H1 (cell line): ENCODE measurements around the gene BIN2. TPM values are rescaled to one million over a fixed set of nuclear protein-coding genes. Genes with fewer than 3 reads are reported as not detected.

Source experiments
- CTCF ChIA-PET: fragments of 300-600 bp; sonication (Branson Sonifier 250); formaldehyde crosslinking; loops from one replicate; lab custom pipeline; 2021; ENCODE audit not compliant: partially characterized antibody; lab: Charles Lee
- POLR2A ChIA-PET: fragments of 300-600 bp; sonication (Branson Sonifier 250); formaldehyde crosslinking; loops from one replicate; lab custom pipeline; 2021; ENCODE audit warnings: inconsistent platforms; ENCODE audit not compliant: partially characterized antibody; lab: Charles Lee
- DNase-seq, 2 experiments: peaks; one replicate each; pipeline versions ENCODE4 v3.0.0 to v3.0.0-alpha.2; 2010 to 2022; ENCODE audit warnings: low spot score in 2 of 2, low read depth in 1 of 2, mixed read lengths in 1 of 2
- FAIRE-seq: peaks from 2 replicates; lab custom pipeline; 2011; peaks lifted over from hg19 to GRCh38; lab: Jason Lieb, UNC
- H2AFZ ChIP-seq: 2 replicates; pipeline ENCODE4 v1.8.1; 2012; ENCODE audit warnings: low read length, inconsistent platforms
- H2AK5ac ChIP-seq: 2 replicates; pipeline ENCODE4 v1.6.1; 2013; ENCODE audit warnings: low read depth, low read length
- H2BK120ac ChIP-seq: replicated peaks from 2 replicates; pipeline ENCODE3; 2013; ENCODE audit warnings: low read depth, low read length, inconsistent platforms
- H2BK12ac ChIP-seq: 2 replicates; pipeline ENCODE4 v1.6.1; 2013; ENCODE audit warnings: low read depth, low read length
- H2BK15ac ChIP-seq: 2 replicates; pipeline ENCODE4 v1.6.1; 2013; ENCODE audit warnings: low read length
- H2BK20ac ChIP-seq: 2 replicates; pipeline ENCODE4 v1.6.1; 2013; ENCODE audit warnings: low read length
- H2BK5ac ChIP-seq: 2 replicates; pipeline ENCODE4 v1.6.1; 2013; ENCODE audit warnings: low read depth, low read length
- H3K14ac ChIP-seq: 2 replicates; pipeline ENCODE4 v1.6.1; 2013; ENCODE audit warnings: inconsistent platforms; ENCODE audit not compliant: insufficient read length
- H3K18ac ChIP-seq: 2 replicates; pipeline ENCODE4 v1.6.1; 2013; ENCODE audit warnings: low read length; ENCODE audit errors: extremely low read depth
- H3K23ac ChIP-seq: 2 replicates; pipeline ENCODE4 v1.6.1; 2013; ENCODE audit warnings: inconsistent platforms; ENCODE audit not compliant: insufficient read length
- H3K23me2 ChIP-seq: 2 replicates; pipeline ENCODE4 v1.6.1; 2013; ENCODE audit warnings: low read depth, low read length
- H3K27ac ChIP-seq: 2 replicates; pipeline ENCODE4 v1.6.1; 2011; ENCODE audit warnings: low read depth, low read length, inconsistent platforms
- H3K27me3 ChIP-seq, 4 experiments: replicated peaks in 1 of 4; 1 replicate in 1 of 4; 2 replicates in 3 of 4; pipeline versions ENCODE4 v1.6.1 to v1.8.1; 2011 to 2013; ENCODE audit warnings: low read length in 3 of 4, mild to moderate bottlenecking in 3 of 4, inconsistent platforms in 2 of 4, mixed read lengths in 2 of 4, moderate library complexity in 1 of 4; ENCODE audit not compliant: control insufficient read depth in 3 of 4, insufficient read depth in 3 of 4; ENCODE audit errors: extremely low read depth in 1 of 4
- H3K36me3 ChIP-seq, 4 experiments: 2 replicates each; pipeline versions ENCODE4 v1.6.1 to v1.8.1; 2011 to 2013; ENCODE audit warnings: mild to moderate bottlenecking in 4 of 4, low read length in 3 of 4, moderate library complexity in 2 of 4, control low read depth in 1 of 4, inconsistent platforms in 1 of 4; ENCODE audit not compliant: insufficient read depth in 4 of 4, control insufficient read depth in 2 of 4
- H3K4ac ChIP-seq: replicated peaks from 2 replicates; pipeline ENCODE3; 2013; ENCODE audit warnings: low read length, low read depth, mixed read lengths, inconsistent platforms; ENCODE audit not compliant: insufficient read length
- H3K4me1 ChIP-seq, 4 experiments: replicated peaks in 1 of 4; 1 replicate in 1 of 4; 2 replicates in 3 of 4; pipeline versions ENCODE4 v1.6.1 to v1.8.1; 2011 to 2013; ENCODE audit warnings: low read length in 3 of 4, inconsistent platforms in 2 of 4, mixed read lengths in 1 of 4; ENCODE audit not compliant: insufficient read depth in 4 of 4, control insufficient read depth in 3 of 4
- H3K4me2 ChIP-seq, 2 experiments: 2 replicates each; pipeline versions ENCODE4 v1.6.1 to v1.8.1; 2011 to 2013; ENCODE audit warnings: low read depth in 2 of 2, low read length in 2 of 2, control low read depth in 1 of 2, inconsistent platforms in 1 of 2, mild to moderate bottlenecking in 1 of 2; ENCODE audit not compliant: insufficient read depth in 1 of 2
- H3K4me3 ChIP-seq, 4 experiments: fragments of 200-600, 300-600 bp in 1 of 4; sonication (generic), shearing (Covaris generic), sonication (Bioruptor Twin) in 1 of 4; 2 replicates each; pipeline versions ENCODE4 v1.5.1 to v1.8.1; 2011 to 2016; ENCODE audit warnings: low read length in 4 of 4, low read depth in 3 of 4, control low read depth in 2 of 4, inconsistent platforms in 2 of 4, mild to moderate bottlenecking in 2 of 4, mixed read lengths in 1 of 4, moderate library complexity in 1 of 4; ENCODE audit not compliant: insufficient read depth in 2 of 4; ENCODE audit errors: extremely low read depth in 1 of 4
- H3K56ac ChIP-seq: replicated peaks from 2 replicates; pipeline ENCODE3; 2013; ENCODE audit warnings: low read depth, mild to moderate bottlenecking, mixed read lengths, low read length, inconsistent platforms; ENCODE audit not compliant: insufficient read length
- H3K79me1 ChIP-seq: 2 replicates; pipeline ENCODE4 v1.6.1; 2013; ENCODE audit warnings: low read depth, low read length, control low read depth
- H3K79me2 ChIP-seq, 2 experiments: 2 replicates each; pipeline versions ENCODE4 v1.6.1 to v1.8.1; 2012 to 2013; ENCODE audit warnings: low read length in 2 of 2, mild to moderate bottlenecking in 2 of 2, inconsistent platforms in 1 of 2; ENCODE audit not compliant: insufficient read depth in 2 of 2, control insufficient read depth in 1 of 2
- H3K9ac ChIP-seq, 4 experiments: replicated peaks in 1 of 4; 1 replicate in 1 of 4; 2 replicates in 3 of 4; pipeline versions ENCODE4 v1.6.1 to v1.8.1; 2011 to 2013; ENCODE audit warnings: low read depth in 3 of 4, low read length in 3 of 4, control low read depth in 2 of 4, mild to moderate bottlenecking in 2 of 4, moderate library complexity in 2 of 4, inconsistent platforms in 1 of 4; ENCODE audit errors: extremely low read depth in 1 of 4
- H3K9me3 ChIP-seq, 2 experiments: 2 replicates each; pipeline versions ENCODE4 v1.6.1 to v1.8.1; 2012 to 2013; ENCODE audit warnings: mild to moderate bottlenecking in 2 of 2, moderate library complexity in 2 of 2, control low read depth in 1 of 2, inconsistent platforms in 1 of 2, low read depth in 1 of 2, low read length in 1 of 2, mixed read lengths in 1 of 2; ENCODE audit not compliant: insufficient read depth in 2 of 2
- H4K20me1 ChIP-seq, 2 experiments: replicated peaks in 1 of 2; 2 replicates each; pipeline versions ENCODE3 to v1.8.1; 2011 to 2013; ENCODE audit warnings: inconsistent platforms in 2 of 2, low read length in 2 of 2, mild to moderate bottlenecking in 1 of 2; ENCODE audit not compliant: insufficient read depth in 2 of 2, control insufficient read depth in 1 of 2
- H4K5ac ChIP-seq: 2 replicates; pipeline ENCODE4 v1.6.1; 2013; ENCODE audit warnings: low read length, low read depth, mixed read lengths, inconsistent platforms; ENCODE audit not compliant: insufficient read length
- H4K8ac ChIP-seq: 2 replicates; pipeline ENCODE4 v1.8.0; 2013; ENCODE audit warnings: mild to moderate bottlenecking, moderate library complexity, low read length, inconsistent platforms; ENCODE audit not compliant: insufficient read depth; ENCODE audit errors: extremely low read depth
- H4K91ac ChIP-seq: replicated peaks from 2 replicates; pipeline ENCODE3; 2013; ENCODE audit warnings: low read length, mixed read lengths, inconsistent platforms; ENCODE audit not compliant: insufficient read length
- CEBPB ChIP-seq: IDR thresholded peaks from 2 replicates; pipeline ENCODE4 v1.6.1; 2012; ENCODE audit warnings: low read depth, low read length
- CREB1 ChIP-seq: IDR thresholded peaks from 2 replicates; pipeline ENCODE4 v1.6.1; 2012; ENCODE audit warnings: inconsistent platforms
- CTCF ChIP-seq, 3 experiments: IDR thresholded peaks; 1 replicate in 2 of 3; 2 replicates in 1 of 3; pipeline versions ENCODE4 v1.5.1 to v1.6.1; 2011; ENCODE audit warnings: low read length in 3 of 3, mild to moderate bottlenecking in 3 of 3, inconsistent platforms in 2 of 3, low read depth in 1 of 3, moderate library complexity in 1 of 3; ENCODE audit not compliant: insufficient read depth in 1 of 3; ENCODE audit errors: control extremely low read depth in 1 of 3
- EGR1 ChIP-seq: IDR thresholded peaks from 2 replicates; pipeline ENCODE4 v1.6.1; 2011; ENCODE audit warnings: low read depth, low read length, borderline replicate concordance
- RAD21 ChIP-seq, 2 experiments: IDR thresholded peaks in 1 of 2; conservative IDR thresholded peaks in 1 of 2; 2 replicates each; pipeline ENCODE4 v1.6.1; 2011; ENCODE audit warnings: low read depth in 2 of 2, low read length in 2 of 2, improper control_type of control experiment in 1 of 2, inconsistent platforms in 1 of 2, mild to moderate bottlenecking in 1 of 2, moderate library complexity in 1 of 2
- SP2 ChIP-seq: IDR thresholded peaks from 2 replicates; pipeline ENCODE4 v1.6.1; 2012; ENCODE audit warnings: mild to moderate bottlenecking, low read length, inconsistent platforms
- SP4 ChIP-seq: IDR thresholded peaks from 2 replicates; pipeline ENCODE4 v1.6.1; 2012; ENCODE audit warnings: low read length, inconsistent platforms
- TAF7 ChIP-seq: optimal IDR thresholded peaks from 2 replicates; pipeline ENCODE3; 2011; ENCODE audit warnings: low read depth, mild to moderate bottlenecking, inconsistent platforms, low read length, moderate library complexity, borderline replicate concordance
- TBP ChIP-seq: IDR thresholded peaks from 2 replicates; pipeline ENCODE4 v1.6.1; 2011; ENCODE audit warnings: low read depth, low read length, improper control_type of control experiment
- WGBS, 2 experiments: shearing (Covaris generic) in 1 of 2; methylation state at CpG; one replicate each; pipeline versions ENCODE4 v1.1.6 to v1.1.7; 2013 to 2015; ENCODE audit warnings: low lambda C conversion rate in 2 of 2, mixed read lengths in 2 of 2, inconsistent platforms in 1 of 2, low coverage in 1 of 2, missing lambda C conversion rate in 1 of 2; ENCODE audit not compliant: insufficient replicate concordance in 2 of 2, insufficient coverage in 1 of 2, insufficient read length in 1 of 2; ENCODE audit errors: extremely low coverage in 1 of 2, missing lambda C conversion rate in 1 of 2; 5-methylcytosine and 5-hydroxymethylcytosine counted together
- polyA plus RNA-seq, 7 experiments: library from polyadenylated mRNA; depleted of rRNA in 3 of 7; stranded (reverse) in 5 of 7; unstranded in 2 of 7; fragments of >200 nt in 5 of 7; fragments of 200-250 nt in 2 of 7; gene quantifications; 1 replicate in 5 of 7; 2 replicates in 1 of 7; 4 replicates in 1 of 7; pipeline versions ENCODE4 v1.2.1 to v1.2.3, GENCODE V29; 2011 to 2013; ENCODE audit warnings: missing spikeins in 2 of 7, mixed read lengths in 2 of 7
- total RNA-seq: library from RNA; stranded (reverse); fragmentation: NEBNext Ultra II Directional; extraction: Animal tissue kit (Norgen Biotek cat#: 25700); gene quantifications from 2 replicates; pipeline ENCODE4 v1.2.1, GENCODE V29; 2021
- TF ChIP-seq, protein P1 (sequence below): IDR thresholded peaks from 2 replicates; pipeline ENCODE4 v1.6.1; 2012; ENCODE audit warnings: inconsistent platforms

Gene BIN2
- total and polyA plus RNA-seq, 2 of the 8 experiments (the other 6 are each of a cell fraction or from before 2014, with no cell fraction given), result not detected

GRCh38 chr12:51351913-51352532 is 28.0 kb upstream of the BIN2 start:
- Histone ChIP-seq H3K23ac (no peak overlapping the region), H2BK12ac (no peak overlapping the region), H3K36me3 (no peaks in the 10 kb centered on the region; a peak in 1 of 8 replicates), H3K4me3 (no peak overlapping the region), H3K56ac (no peak overlapping the region), H2AK5ac (no peak overlapping the region), H4K91ac (no peak overlapping the region), H3K9me3 (no peaks in the 10 kb centered on the region), H4K5ac (no peak overlapping the region), H2BK20ac (no peak overlapping the region), H2BK5ac (no peak overlapping the region), H2BK15ac (no peak overlapping the region), H3K79me1 (no peaks in the 10 kb centered on the region), H3K4me2 (0 out of 4 replicates have a peak overlapping the region, but pooled peaks of 1 of the 2 experiments have one; percentile 0), H3K27ac (no peak overlapping the region), H3K4me1 (peaks cover 0 to 4% (median 1%) of the 10 kb centered on the region in 4 experiments; a peak in 1 of 7 replicates), H4K8ac (no peak overlapping the region), H3K23me2 (no peaks in the 10 kb centered on the region), H3K79me2 (no peaks in the 10 kb centered on the region), H3K4ac (no peak overlapping the region), H3K27me3 (no peaks in the 10 kb centered on the region), H4K20me1 (no peaks in the 10 kb centered on the region), H3K9ac (no peak overlapping the region), H3K18ac (no peak overlapping the region), H3K14ac (no peak overlapping the region), H2BK120ac (no peak overlapping the region), H2AFZ (no peak overlapping the region)
- 46% methylated on average over 11 of the region's 11 CpGs; no CpG with 5 or more reads in 1 of the 2 experiments for WGBS, 2 experiments
- peak; percentile 74 for FAIRE-seq
- DNase-seq, result peak; percentile 59 to 90
- POLR2A ChIA-PET, result interaction anchor here (0.8 to 2.2 kb wide), 7 partner anchors 9 to 327 kb away, joined by 3 to 6 read pairs (median 3); partner anchors contain the start of genes CSRNP2 and DAZAP2
- CTCF ChIA-PET, result interaction anchor here (0.7 to 10.2 kb wide), 25 partner anchors 9 to 960 kb away, joined by 3 to 119 read pairs (median 5); partner anchors contain the start of gene SMAGP
- TF ChIP-seq CTCF (IDR thresholded peaks at IDR 0.05; ENCODE audit: control extremely low read depth in 1 of 3, insufficient read depth in 1 of 3, low read depth in 1 of 3, low read length in 3 of 3), result peak; percentile 67 to 92 (median 79)
- 0 out of 2 replicates have a peak, but pooled peaks have one; percentile 2 for TF ChIP-seq CEBPB
- no peak for TF ChIP-seq SP2
- peak; percentile 93 to 96 for TF ChIP-seq RAD21 (IDR thresholded peaks at IDR 0.05 in 1 of 2, conservative IDR thresholded peaks at IDR 0.05 in 1 of 2; ENCODE audit: low read depth in 2 of 2, low read length in 2 of 2)
- TF ChIP-seq, protein P1, sequence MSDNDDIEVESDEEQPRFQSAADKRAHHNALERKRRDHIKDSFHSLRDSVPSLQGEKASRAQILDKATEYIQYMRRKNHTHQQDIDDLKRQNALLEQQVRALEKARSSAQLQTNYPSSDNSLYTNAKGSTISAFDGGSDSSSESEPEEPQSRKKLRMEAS, result peak; percentile 22; the same call in 1 of the 2 replicates
- TF ChIP-seq EGR1, result 0 out of 2 replicates have a peak, but pooled peaks have one; percentile 8
- TF ChIP-seq TBP, result no peak
- peak; percentile 28 for TF ChIP-seq TAF7
- TF ChIP-seq SP4, result 0 out of 2 replicates have a peak, but pooled peaks have one; percentile 34
- no peak for TF ChIP-seq CREB1
